ENCODE results near the gene ANKFN1. TPM values are rescaled to one million over a fixed set of nuclear protein-coding genes. Genes with fewer than 3 reads are reported as not detected.
"Not testable (repeated sequence)": the region's sequence is repeated elsewhere in the genome, so short reads cannot be mapped to it uniquely, and the experiment has no call there.

ANKFN1 gene
- total RNA-seq, 1 donor from 2014 or later = 0.75 TPM

DNA sequence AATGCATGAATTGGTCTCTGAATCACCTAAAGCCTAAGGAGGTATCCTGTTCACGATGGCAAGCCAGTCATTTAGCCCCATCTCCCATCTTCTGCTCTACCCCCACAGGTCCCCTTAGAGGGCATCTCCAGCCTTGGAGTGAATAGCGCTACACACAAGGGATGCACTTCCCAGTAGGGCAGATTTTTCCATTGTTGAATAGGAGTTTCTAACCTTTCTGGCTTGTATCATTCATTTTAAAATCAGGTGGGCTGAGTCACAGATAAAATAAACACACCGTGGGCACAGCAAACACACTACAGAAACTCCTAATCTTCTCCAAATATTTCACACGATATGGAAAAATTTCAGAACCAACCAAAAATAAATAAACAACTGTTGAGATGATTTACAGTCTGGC lies 239.0 kb downstream of the ANKFN1 start:
- Histone ChIP-seq H3K27me3 (no peaks in the 10 kb centered on the region), H3K36me3 (no peaks in the 10 kb centered on the region), H3K27ac (no peak overlapping the region), H3K9me3 (no peaks in the 10 kb centered on the region), H3K4me3 (no peak overlapping the region), H3K4me1 (no peaks in the 10 kb centered on the region)
- ATAC-seq (no peak), DNase-seq (no peak)
- TF ChIP-seq, protein P1, sequence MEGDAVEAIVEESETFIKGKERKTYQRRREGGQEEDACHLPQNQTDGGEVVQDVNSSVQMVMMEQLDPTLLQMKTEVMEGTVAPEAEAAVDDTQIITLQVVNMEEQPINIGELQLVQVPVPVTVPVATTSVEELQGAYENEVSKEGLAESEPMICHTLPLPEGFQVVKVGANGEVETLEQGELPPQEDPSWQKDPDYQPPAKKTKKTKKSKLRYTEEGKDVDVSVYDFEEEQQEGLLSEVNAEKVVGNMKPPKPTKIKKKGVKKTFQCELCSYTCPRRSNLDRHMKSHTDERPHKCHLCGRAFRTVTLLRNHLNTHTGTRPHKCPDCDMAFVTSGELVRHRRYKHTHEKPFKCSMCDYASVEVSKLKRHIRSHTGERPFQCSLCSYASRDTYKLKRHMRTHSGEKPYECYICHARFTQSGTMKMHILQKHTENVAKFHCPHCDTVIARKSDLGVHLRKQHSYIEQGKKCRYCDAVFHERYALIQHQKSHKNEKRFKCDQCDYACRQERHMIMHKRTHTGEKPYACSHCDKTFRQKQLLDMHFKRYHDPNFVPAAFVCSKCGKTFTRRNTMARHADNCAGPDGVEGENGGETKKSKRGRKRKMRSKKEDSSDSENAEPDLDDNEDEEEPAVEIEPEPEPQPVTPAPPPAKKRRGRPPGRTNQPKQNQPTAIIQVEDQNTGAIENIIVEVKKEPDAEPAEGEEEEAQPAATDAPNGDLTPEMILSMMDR (IDR thresholded peaks at IDR 0.05) = no peak
- intact Hi-C loops (cut with DNase I) = no loop called here

DNA sequence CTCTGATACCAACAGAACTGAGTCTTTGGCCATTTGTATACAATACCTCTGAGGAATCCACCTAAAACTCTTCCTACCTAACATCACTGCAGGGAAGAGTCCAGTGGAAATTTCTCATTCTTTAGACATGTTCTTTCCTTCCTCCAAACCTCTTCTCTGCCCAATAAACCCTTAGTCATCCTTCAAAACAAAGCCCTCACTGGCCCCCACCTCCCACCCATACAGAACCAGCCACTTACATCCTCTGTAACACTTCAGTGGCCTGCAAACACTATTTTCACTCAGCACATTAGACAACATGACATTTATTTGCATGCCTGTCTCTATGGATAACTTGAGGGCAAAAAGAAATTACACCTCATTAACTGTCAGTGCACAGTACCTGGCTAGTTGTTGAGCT lies 239.9 kb downstream of the ANKFN1 start:
- intact Hi-C loops (cut with DNase I) = no loop called here
- Histone ChIP-seq H3K27ac (no peak overlapping the region), H3K4me3 (no peak overlapping the region), H3K27me3 (no peaks in the 10 kb centered on the region), H3K9me3 (no peaks in the 10 kb centered on the region), H3K4me1 (no peaks in the 10 kb centered on the region), H3K36me3 (no peaks in the 10 kb centered on the region)
- no peak for DNase-seq
- ATAC-seq = no peak
- TF ChIP-seq, protein P1 (IDR thresholded peaks at IDR 0.05) = no peak

DNA sequence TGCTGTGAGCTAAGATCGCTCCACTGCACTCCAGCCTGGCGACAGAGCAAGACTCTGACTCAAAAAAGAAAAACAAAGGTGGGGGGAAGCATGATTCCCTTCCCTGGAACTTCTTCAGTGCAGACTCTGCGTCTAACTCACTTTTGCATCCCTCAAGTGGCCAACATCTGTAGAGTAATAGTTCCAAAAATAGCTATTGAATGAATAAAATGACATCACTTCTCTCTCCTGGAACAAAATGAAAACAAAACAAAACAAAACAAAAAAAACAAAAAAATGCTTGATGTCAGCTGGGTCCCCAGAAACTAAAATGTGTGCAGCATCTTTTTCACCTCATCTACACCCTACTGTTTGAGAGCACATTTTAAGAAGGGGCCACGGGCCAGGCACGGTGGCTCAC lies 242.5 kb downstream of the ANKFN1 start:
- intact Hi-C loops (cut with DNase I) = no loop called here
- ATAC-seq (no peak), DNase-seq (no peak)
- H3K36me3 ChIP-seq = no peaks in the 10 kb centered on the region
- TF ChIP-seq, protein P1 (IDR thresholded peaks at IDR 0.05) = no peak
- H3K4me1 ChIP-seq = no peaks in the 10 kb centered on the region
- H3K27ac ChIP-seq = no peak overlapping the region
- H3K27me3 ChIP-seq = no peaks in the 10 kb centered on the region
- H3K9me3 ChIP-seq = no peaks in the 10 kb centered on the region
- no peak overlapping the region for H3K4me3 ChIP-seq

DNA sequence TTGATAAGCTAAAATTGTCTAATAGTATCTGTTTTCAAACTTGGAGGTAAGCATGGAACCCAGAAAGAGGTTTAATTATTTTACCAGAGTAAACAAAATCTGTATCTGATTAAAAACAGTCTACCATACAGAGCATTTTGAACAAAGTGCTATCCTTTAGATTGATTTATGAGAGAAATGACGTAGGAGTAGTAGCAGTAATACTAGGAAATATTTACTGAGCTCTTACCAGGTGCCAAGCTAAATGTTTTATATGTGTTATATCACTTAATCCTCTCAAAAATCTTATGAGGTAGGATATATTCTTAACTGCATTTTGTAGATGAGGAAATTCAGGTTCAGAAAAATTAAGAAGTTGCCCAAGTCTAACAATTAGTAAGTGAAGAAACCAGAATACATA lies 253.8 kb downstream of the ANKFN1 start:
- intact Hi-C loops (cut with DNase I) = no loop called here
- TF ChIP-seq, protein P1 (IDR thresholded peaks at IDR 0.05) = no peak
- no peaks in the 10 kb centered on the region for H3K36me3 ChIP-seq
- H3K27me3 ChIP-seq = no peaks in the 10 kb centered on the region
- H3K9me3 ChIP-seq = no peaks in the 10 kb centered on the region
- H3K4me3 ChIP-seq = no peak overlapping the region
- no peak for ATAC-seq
- no peak overlapping the region for H3K27ac ChIP-seq
- no peaks in the 10 kb centered on the region for H3K4me1 ChIP-seq
- DNase-seq = no peak

DNA sequence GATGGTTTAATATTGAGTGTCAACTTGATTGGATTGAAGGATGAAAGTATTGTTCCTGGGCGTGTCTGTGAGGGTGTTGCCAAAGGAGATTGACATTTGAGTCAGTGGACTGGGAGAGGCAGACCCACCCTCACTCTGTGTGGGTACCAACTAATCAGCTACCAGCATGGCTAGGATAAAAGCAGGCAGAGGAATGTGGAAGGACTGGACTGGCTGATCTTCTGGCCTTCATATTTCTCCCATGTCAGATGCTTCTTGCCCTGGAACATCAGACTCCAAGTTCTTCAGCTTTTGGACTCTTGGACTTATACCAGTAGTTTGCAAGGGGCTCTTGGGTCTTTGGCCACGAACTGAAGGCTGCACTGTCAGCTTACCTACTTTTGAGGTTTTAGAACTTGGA lies 259.1 kb downstream of the ANKFN1 start:
- H3K36me3 ChIP-seq; DNase-seq; H3K27ac ChIP-seq; H3K4me1 ChIP-seq; H3K4me3 ChIP-seq; intact Hi-C loops (cut with DNase I); ATAC-seq; H3K9me3 ChIP-seq; H3K27me3 ChIP-seq: not testable (repeated sequence)

DNA sequence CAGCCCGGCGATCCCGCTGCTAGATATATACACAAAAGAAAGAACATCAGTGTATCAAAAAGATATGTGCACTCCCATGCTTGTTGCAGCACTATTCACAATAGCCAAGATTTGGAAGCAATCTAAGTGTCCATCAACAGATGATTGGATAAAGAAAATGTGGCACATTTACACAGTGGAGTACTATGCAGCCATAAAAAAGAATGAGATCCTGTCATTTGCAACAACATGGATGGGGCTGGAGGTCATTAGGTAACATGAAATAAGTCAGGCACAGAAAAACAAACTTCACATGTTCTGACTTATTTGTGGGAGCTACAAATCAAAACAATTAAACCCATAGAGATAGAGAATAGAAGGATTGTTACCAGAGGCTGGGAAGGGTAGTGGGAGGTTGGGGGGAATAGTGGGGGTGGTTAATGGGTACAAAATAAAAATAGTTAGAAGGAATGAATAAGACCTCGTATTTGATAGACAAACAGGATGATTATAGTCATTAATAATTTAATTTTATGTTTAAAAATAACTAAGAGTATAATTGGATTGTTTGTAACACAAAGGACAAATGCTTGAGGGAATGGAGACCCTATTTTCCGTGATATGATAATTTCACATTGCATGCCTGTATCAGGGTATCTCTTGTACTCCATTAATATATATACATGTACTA lies 263.5 kb downstream of the ANKFN1 start:
- intact Hi-C loops (cut with DNase I) = no loop called here
- H3K4me3 ChIP-seq = no peak overlapping the region
- H3K36me3 ChIP-seq = no peaks in the 10 kb centered on the region
- ATAC-seq = no peak
- no peaks in the 10 kb centered on the region for H3K27me3 ChIP-seq
- no peak for DNase-seq
- no peaks in the 10 kb centered on the region for H3K9me3 ChIP-seq
- no peaks in the 10 kb centered on the region for H3K4me1 ChIP-seq
- TF ChIP-seq, protein P1 (IDR thresholded peaks at IDR 0.05) = no peak
- H3K27ac ChIP-seq = no peak overlapping the region
